SHP77 (cell line): ENCODE data around the gene ZBP1.

Source experiments
- DNase-seq, 2 experiments: peaks; one replicate each; lab custom pipeline; 2025; lab: John Stamatoyannopoulos, UW

ZBP1 gene

GRCh38 chr20:57558614-57559288, 61.5 kb downstream of the ZBP1 start:
- DNase-seq, result no peak

- DNase-seq, result no peak
Observed at GRCh38 chr20:57557926-57558613, 62.2 kb downstream of the ZBP1 start.

GRCh38 chr20:57556980-57557274, 63.3 kb downstream of the ZBP1 start:
- DNase-seq, result no peak

GRCh38 chr20:57555457-57556184, 64.6 kb downstream of the ZBP1 start:
- DNase-seq, result no peak
